A549 treated with AZD2906 at 1 μM for 4 hours (cell line): ENCODE results near the gene MCM6. TPM values are rescaled to one million over a fixed set of nuclear protein-coding genes. Genes with fewer than 3 reads are reported as not detected.

Experiments
- total RNA-seq: library from RNA; stranded (reverse); fragments of 200-300 nt; extraction: Qiagen RNA extraction; gene quantifications from 5 replicates; pipeline ENCODE4 v1.2.3, GENCODE V29; 2022

MCM6 gene
- 43.0 to 55.6 TPM (median 45.1 TPM) in 5 replicates for total RNA-seq

GRCh38 chr2:135876066-135876711, at the start of gene MCM6:
MCM6 (minus strand) TSS chr2:135876443; CDS start chr2:135876365, 78 bp downstream.

GRCh38 chr2:135836596-135837270, 39.5 kb downstream of the MCM6 start, which contains the start of gene LCT:
LCT (minus strand) TSS chr2:135837184; CDS start chr2:135837169, 15 bp downstream.

Other genes starting within 250 kb of the MCM6 start
- gene UBXN4, start 134.6 kb downstream of the MCM6 start, total RNA-seq = 31.6 to 43.1 TPM (median 38.0 TPM) in 5 replicates
- gene LCT, start 39.3 kb downstream of the MCM6 start, total RNA-seq = 0.03 to 0.08 TPM (median 0.04 TPM) in 4 of 5 replicates, not detected in the other
- gene DARS1, start 109.2 kb upstream of the MCM6 start, total RNA-seq = 49.8 to 62.6 TPM (median 53.7 TPM) in 5 replicates
- gene CXCR4, start 241.7 kb upstream of the MCM6 start, total RNA-seq = 0.52 to 1.0 TPM (median 0.85 TPM) in 5 replicates